Measurements from ENCODE around the gene TSR3. TPM values are rescaled to one million over a fixed set of nuclear protein-coding genes. Genes with fewer than 3 reads are reported as not detected.

TSR3 gene
- total RNA-seq, 1 experiment from 2014 or later, result 52.7 TPM

GRCh38 chr16:1349351-1349750 is 2.3 kb downstream of the TSR3 start:
- H3K4me1 ChIP-seq (ENCODE audit: control insufficient read depth in 1 of 2, insufficient read depth in 2 of 2, low read length in 2 of 2), result peaks cover 14 to 19% of the 10 kb centered on the region in 2 experiments
- no peak for DNase-seq (ENCODE audit: low read depth, low spot score)
- peaks cover 42% of the 10 kb centered on the region for H3K79me2 ChIP-seq (ENCODE audit: insufficient read depth, low read length)
- TF ChIP-seq, protein P1, sequence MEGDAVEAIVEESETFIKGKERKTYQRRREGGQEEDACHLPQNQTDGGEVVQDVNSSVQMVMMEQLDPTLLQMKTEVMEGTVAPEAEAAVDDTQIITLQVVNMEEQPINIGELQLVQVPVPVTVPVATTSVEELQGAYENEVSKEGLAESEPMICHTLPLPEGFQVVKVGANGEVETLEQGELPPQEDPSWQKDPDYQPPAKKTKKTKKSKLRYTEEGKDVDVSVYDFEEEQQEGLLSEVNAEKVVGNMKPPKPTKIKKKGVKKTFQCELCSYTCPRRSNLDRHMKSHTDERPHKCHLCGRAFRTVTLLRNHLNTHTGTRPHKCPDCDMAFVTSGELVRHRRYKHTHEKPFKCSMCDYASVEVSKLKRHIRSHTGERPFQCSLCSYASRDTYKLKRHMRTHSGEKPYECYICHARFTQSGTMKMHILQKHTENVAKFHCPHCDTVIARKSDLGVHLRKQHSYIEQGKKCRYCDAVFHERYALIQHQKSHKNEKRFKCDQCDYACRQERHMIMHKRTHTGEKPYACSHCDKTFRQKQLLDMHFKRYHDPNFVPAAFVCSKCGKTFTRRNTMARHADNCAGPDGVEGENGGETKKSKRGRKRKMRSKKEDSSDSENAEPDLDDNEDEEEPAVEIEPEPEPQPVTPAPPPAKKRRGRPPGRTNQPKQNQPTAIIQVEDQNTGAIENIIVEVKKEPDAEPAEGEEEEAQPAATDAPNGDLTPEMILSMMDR (IDR thresholded peaks at IDR 0.05 in 2 of 3, conservative IDR thresholded peaks at IDR 0.05 in 1 of 3; ENCODE audit: borderline replicate concordance in 1 of 3, insufficient read depth in 1 of 3, low read depth in 2 of 3, low read length in 2 of 3), result no peak
- TF ChIP-seq JUND (IDR thresholded peaks at IDR 0.05), result no peak
- TF ChIP-seq SIN3A (IDR thresholded peaks at IDR 0.05; ENCODE audit: low read depth), result no peak
- TF ChIP-seq ZBTB33 (IDR thresholded peaks at IDR 0.05; ENCODE audit: extremely low read depth, insufficient replicate concordance, low read length), result no peak
- no peak for TF ChIP-seq ZFX (IDR thresholded peaks at IDR 0.05)
- TF ChIP-seq SP1 (IDR thresholded peaks at IDR 0.05; ENCODE audit: low read depth), result no peak
- no peak for TF ChIP-seq CBX3 (IDR thresholded peaks at IDR 0.05; ENCODE audit: low read depth)
- TF ChIP-seq, protein P2, sequence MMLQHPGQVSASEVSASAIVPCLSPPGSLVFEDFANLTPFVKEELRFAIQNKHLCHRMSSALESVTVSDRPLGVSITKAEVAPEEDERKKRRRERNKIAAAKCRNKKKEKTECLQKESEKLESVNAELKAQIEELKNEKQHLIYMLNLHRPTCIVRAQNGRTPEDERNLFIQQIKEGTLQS (IDR thresholded peaks at IDR 0.05), result no peak
- no peak for TF ChIP-seq ELF1 (IDR thresholded peaks at IDR 0.05; ENCODE audit: borderline replicate concordance, low read depth)
- TF ChIP-seq EZH2phosphoT487 (IDR thresholded peaks at IDR 0.05; ENCODE audit: borderline replicate concordance), result no peak
- TF ChIP-seq POLR2AphosphoS5 (IDR thresholded peaks at IDR 0.05; ENCODE audit: low read depth, low read length), result no peak
- TF ChIP-seq CEBPB (IDR thresholded peaks at IDR 0.05; ENCODE audit: low read depth), result no peak
- TF ChIP-seq, protein P3, sequence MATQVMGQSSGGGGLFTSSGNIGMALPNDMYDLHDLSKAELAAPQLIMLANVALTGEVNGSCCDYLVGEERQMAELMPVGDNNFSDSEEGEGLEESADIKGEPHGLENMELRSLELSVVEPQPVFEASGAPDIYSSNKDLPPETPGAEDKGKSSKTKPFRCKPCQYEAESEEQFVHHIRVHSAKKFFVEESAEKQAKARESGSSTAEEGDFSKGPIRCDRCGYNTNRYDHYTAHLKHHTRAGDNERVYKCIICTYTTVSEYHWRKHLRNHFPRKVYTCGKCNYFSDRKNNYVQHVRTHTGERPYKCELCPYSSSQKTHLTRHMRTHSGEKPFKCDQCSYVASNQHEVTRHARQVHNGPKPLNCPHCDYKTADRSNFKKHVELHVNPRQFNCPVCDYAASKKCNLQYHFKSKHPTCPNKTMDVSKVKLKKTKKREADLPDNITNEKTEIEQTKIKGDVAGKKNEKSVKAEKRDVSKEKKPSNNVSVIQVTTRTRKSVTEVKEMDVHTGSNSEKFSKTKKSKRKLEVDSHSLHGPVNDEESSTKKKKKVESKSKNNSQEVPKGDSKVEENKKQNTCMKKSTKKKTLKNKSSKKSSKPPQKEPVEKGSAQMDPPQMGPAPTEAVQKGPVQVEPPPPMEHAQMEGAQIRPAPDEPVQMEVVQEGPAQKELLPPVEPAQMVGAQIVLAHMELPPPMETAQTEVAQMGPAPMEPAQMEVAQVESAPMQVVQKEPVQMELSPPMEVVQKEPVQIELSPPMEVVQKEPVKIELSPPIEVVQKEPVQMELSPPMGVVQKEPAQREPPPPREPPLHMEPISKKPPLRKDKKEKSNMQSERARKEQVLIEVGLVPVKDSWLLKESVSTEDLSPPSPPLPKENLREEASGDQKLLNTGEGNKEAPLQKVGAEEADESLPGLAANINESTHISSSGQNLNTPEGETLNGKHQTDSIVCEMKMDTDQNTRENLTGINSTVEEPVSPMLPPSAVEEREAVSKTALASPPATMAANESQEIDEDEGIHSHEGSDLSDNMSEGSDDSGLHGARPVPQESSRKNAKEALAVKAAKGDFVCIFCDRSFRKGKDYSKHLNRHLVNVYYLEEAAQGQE (IDR thresholded peaks at IDR 0.05; ENCODE audit: low read depth), result no peak
- no peaks in the 10 kb centered on the region for H4K20me1 ChIP-seq (ENCODE audit: insufficient read depth)
- no peak overlapping the region for H3K9ac ChIP-seq (ENCODE audit: low read length)
- H3K27me3 ChIP-seq (ENCODE audit: insufficient read depth, low read length), result no peaks in the 10 kb centered on the region
- no peaks in the 10 kb centered on the region for H3K9me2 ChIP-seq (ENCODE audit: insufficient read depth)
- no peaks in the 10 kb centered on the region for H3K9me3 ChIP-seq (ENCODE audit: control insufficient read depth in 1 of 2, insufficient read depth in 1 of 2, low read depth in 1 of 2, low read length in 2 of 2)
- intact Hi-C loops (cut with micrococcal nuclease), result no loop called here
- no peak overlapping the region for H3K27ac ChIP-seq (ENCODE audit: low read depth, low read length)
- TSS peak; percentile 60 for BruUV-seq (replicated peaks)
- RAD21 ChIA-PET (ENCODE audit: low non-redundant PET in 1 of 2, low total read pairs in 2 of 2, uncharacterized antibody in 2 of 2, unreplicated experiment in 2 of 2), result no interaction called here
- no peak overlapping the region for H3K4me2 ChIP-seq (ENCODE audit: low read length)
- H3K4me3 ChIP-seq (replicated peaks in 1 of 2; ENCODE audit: low read depth in 1 of 2, low read length in 2 of 2), result no peak overlapping the region
- no peak for ATAC-seq
- POLR2A ChIA-PET, result no interaction called here
- H3K36me3 ChIP-seq (ENCODE audit: control insufficient read depth in 1 of 2, insufficient read depth in 2 of 2, low read length in 2 of 2), result peaks cover 0 to 9% of the 10 kb centered on the region in 2 experiments; a peak in 1 of 4 replicates
- no peak overlapping the region for H2AFZ ChIP-seq (ENCODE audit: low read depth, low read length, poor library complexity, severe bottlenecking)
- CTCF ChIA-PET, result no interaction called here
